DOHH2 (cell line): ENCODE measurements around the gene PIGZ.

Experiments used
- EZH2phosphoT487 ChIP-seq: fragments of 200-600 bp; sonication (generic); IDR thresholded peaks from 2 replicates; pipeline ENCODE4 v1.6.1; 2017; ENCODE audit warnings: borderline replicate concordance, mild to moderate bottlenecking, antibody characterized with exemption, low read length, moderate library complexity, mixed read lengths
- TF ChIP-seq, protein P1 (sequence below): fragments of 200-600 bp; sonication (generic); IDR thresholded peaks from one replicate; pipeline ENCODE4 v1.5.1; 2014; ENCODE audit warnings: antibody characterized with exemption, mild to moderate bottlenecking, low read depth, low read length; ENCODE audit not compliant: poor library complexity, severe bottlenecking

DNA sequence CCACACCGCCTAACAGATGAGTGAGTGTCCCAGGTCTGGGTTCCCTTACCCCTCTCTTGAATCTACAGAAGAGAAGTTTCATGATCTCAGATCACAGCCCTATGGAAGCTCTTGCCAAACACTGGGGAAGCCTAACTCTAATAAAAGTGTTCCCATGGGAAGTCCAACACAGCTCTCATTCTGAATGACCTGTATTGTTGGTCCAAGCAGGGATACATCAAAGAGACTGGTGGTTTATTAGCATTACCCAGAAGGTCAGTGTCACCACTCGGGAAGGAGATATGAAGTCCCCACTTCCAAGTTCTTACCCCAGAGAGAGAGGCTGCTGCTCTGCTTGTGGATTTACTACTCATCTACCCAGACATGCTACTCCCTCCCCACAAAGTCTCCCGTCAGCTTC, 17.3 kb downstream of the PIGZ start:
- TF ChIP-seq, protein P1, sequence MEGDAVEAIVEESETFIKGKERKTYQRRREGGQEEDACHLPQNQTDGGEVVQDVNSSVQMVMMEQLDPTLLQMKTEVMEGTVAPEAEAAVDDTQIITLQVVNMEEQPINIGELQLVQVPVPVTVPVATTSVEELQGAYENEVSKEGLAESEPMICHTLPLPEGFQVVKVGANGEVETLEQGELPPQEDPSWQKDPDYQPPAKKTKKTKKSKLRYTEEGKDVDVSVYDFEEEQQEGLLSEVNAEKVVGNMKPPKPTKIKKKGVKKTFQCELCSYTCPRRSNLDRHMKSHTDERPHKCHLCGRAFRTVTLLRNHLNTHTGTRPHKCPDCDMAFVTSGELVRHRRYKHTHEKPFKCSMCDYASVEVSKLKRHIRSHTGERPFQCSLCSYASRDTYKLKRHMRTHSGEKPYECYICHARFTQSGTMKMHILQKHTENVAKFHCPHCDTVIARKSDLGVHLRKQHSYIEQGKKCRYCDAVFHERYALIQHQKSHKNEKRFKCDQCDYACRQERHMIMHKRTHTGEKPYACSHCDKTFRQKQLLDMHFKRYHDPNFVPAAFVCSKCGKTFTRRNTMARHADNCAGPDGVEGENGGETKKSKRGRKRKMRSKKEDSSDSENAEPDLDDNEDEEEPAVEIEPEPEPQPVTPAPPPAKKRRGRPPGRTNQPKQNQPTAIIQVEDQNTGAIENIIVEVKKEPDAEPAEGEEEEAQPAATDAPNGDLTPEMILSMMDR: no peak
- TF ChIP-seq EZH2phosphoT487: no peak
